NCI-H146 treated with DMSO at 0.1 percent for 48 hours (cell line): ENCODE results near the gene CACNA1G.
A peak's percentile ranks its signal among the peaks of the same experiment; 100 is the strongest.

Experiments used
- DNase-seq: peaks from one replicate; lab custom pipeline; 2025; ENCODE audit not compliant: unreplicated experiment; lab: John Stamatoyannopoulos, UW

The CACNA1G gene

DNA sequence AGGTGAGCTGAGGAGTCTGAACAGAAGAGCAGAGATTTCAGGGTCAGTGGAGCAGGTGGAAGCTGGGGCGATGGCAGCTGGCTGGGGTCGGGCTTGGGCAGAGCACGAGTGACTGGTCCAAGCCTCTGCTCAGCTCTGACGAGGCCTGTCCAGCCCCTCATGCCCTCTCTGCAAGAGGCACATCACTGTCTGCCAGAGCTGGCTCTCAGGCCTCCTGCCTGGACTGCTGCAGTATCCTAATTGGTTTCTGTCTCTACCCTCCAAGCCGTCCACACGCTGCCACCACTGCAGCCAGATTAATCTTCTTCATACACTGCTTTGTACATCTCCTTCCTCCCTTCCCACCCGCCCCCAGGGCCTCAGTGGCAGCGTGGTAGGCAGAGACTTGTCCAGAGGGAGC lies 25.4 kb downstream of the CACNA1G start:
- DNase-seq, result no peak

GRCh38 chr17:50586421-50587247 lies 26.1 kb downstream of the CACNA1G start:
- DNase-seq, result no peak

DNA sequence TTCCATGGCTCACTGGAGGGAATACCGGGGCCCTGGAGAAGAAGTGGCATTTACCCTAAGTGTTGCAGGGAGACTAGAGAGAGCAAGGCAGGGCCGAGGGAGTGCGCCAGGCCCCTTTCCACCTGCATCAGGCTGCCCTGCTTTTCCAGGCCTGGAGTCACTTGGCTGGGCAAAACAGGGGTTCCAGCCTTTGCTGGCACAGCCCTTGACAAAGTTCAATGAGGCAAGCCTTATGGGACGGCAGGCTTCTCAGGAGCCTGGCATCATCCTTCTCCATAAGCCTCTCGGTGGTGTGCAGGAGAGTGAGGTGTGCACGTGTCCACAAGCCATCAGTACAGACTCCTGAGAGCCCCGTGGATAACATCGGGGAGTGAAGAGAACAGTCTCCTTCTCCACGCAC lies 27.1 kb downstream of the CACNA1G start:
- no peak for DNase-seq

GRCh38 chr17:50588391-50589049 lies 28.0 kb downstream of the CACNA1G start:
- DNase-seq, result no peak

DNA sequence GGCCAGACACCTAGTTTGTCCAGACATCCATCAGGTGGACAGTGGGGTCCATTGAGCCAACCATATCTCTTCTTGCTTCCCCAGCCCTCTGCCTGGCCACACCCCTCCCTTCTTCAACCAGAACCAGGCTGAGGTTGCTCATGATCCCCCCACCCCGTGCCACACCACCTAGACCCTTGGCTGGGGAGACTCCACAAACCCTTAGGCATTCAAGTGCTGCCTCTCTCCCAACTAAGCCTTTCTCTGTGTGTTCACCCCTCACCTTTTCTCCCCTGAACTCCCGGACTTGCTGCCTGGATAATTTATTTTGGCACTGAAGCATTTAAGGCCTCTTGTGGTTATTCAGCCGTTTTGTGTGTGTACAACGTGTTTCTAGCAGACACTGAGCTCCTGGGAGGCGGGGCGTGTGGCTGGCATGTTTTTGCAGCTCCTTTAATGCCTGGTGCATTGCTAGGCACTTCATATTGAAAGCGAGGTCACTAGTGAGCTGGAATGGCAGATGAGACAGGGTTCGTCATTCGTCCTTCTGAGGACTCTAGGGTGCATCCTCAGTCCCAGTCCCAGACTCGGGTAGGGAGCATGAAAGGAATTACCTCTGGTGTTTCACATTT lies 28.7 kb downstream of the CACNA1G start:
- no peak for DNase-seq

- no peak for DNase-seq
Measured at GRCh38 chr17:50590946-50591737, 30.6 kb downstream of the CACNA1G start.

- DNase-seq, result peak; percentile 62
Measured at GRCh38 chr17:50593321-50593720, 32.8 kb downstream of the CACNA1G start.

DNA sequence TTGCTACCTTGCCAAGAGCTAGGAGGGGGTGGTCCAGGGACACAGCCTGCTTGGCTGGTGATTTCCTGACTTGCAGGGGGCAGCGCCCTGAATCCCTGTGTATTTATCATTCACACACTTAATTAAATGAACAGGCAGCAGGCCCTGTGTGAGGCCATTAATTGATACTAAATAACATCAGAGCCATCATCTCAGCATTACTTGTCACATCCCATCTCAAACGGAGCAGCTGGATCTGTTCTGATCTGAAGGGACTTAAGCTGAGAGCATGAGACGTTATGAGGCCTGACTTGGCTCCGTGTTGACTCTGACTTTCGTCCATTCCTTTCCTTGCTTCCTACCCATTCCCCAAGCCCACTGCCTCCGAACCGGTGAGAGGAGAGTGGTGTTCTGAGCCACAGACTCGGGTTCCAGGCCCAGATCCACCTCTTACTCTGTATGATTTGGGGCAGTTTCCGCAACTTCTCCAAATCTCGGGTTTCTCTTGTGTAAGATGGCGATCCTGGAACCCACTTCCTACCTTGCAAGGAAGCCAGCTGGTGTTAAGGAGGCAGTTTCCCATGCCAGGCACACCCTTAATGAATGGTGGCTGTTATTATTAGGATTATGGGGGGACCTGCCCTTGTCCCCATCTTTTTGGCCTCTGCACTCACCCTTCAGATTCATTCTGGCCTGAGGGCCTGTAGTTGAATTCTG lies 33.8 kb downstream of the CACNA1G start:
- no peak for DNase-seq

DNA sequence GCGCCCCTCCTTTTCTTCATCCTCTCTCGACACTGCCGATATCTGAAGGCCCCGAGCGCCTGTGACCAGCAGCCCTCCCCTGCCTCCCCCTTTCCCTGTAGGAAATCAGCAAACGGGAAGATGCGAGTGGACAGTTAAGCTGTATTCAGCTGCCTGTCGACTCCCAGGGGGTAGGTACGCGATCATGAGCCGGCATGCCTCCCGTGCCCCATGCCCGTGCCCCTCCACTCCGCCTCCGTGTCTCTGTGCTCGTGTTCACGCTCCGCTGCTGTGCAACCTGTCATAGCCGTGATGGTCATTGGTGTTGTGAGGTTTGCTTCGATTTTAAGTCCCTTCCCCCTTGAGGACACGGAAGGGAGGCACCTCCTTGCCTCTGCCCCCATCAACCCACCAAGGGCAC lies 34.4 kb downstream of the CACNA1G start:
- DNase-seq, result no peak

DNA sequence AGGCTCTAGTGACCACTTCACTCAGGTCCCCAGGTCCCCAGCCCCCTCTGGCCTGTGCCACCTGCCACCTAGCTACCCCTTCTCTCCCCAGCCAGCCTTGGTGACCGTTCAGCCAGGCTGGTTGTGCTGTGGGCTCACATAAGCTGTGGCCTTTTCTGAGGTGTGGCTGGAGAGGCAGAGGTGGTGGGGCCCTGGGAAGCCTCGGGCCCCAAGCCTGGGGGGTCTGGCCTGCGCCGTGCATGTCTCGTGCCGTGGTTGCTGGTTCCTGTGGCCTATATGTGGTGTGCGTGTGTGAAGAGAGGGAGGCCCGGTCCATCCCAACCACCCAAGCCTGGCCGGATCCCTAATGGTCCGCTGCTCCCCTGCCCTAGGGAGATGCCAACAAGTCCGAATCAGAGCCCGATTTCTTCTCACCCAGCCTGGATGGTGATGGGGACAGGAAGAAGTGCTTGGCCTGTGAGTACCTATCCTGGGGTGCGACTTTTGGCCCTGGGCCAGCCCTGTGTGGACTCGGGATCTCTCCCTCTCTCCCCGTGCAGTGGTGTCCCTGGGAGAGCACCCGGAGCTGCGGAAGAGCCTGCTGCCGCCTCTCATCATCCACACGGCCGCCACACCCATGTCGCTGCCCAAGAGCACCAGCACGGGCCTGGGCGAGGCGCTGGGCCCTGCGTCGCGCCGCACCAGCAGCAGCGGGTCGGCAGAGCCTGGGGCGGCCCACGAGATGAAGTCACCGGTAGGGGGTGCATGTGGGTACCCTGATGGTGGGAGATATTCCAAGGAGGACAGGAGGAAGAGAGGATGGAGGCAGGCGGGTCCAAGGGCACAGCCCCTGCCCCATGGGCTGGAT lies 35.9 kb downstream of the CACNA1G start:
- no peak for DNase-seq

- peak; percentile 29 for DNase-seq
Measured at GRCh38 chr17:50598487-50598886, 38.0 kb downstream of the CACNA1G start.

DNA sequence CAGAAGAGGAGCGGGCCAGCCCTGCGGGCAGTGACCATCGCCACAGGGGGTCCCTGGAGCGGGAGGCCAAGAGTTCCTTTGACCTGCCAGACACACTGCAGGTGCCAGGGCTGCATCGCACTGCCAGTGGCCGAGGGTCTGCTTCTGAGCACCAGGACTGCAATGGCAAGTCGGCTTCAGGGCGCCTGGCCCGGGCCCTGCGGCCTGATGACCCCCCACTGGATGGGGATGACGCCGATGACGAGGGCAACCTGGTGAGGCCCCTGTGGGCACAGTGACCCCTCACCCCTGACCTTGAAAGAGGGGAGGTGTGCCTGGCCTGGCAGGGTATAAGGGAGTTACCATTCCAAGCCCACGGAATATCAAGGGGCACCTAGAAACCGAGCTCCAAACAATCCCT lies 39.1 kb downstream of the CACNA1G start:
- DNase-seq, result no peak

GRCh38 chr17:50601823-50602375 lies 41.4 kb downstream of the CACNA1G start:
- DNase-seq, result no peak

DNA sequence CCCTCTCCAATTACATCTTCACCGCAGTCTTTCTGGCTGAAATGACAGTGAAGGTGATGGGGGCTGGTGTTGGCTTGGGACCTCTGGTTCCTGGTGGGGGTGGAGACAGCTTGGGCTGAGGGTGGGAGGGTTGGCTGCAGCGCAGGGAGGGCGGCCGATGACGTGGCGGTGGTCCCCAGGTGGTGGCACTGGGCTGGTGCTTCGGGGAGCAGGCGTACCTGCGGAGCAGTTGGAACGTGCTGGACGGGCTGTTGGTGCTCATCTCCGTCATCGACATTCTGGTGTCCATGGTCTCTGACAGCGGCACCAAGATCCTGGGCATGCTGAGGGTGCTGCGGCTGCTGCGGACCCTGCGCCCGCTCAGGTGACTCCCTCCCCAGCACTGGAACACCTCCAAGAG lies 42.3 kb downstream of the CACNA1G start:
- DNase-seq, result no peak

GRCh38 chr17:50603340-50603739 lies 42.8 kb downstream of the CACNA1G start:
- DNase-seq, result peak; percentile 71

DNA sequence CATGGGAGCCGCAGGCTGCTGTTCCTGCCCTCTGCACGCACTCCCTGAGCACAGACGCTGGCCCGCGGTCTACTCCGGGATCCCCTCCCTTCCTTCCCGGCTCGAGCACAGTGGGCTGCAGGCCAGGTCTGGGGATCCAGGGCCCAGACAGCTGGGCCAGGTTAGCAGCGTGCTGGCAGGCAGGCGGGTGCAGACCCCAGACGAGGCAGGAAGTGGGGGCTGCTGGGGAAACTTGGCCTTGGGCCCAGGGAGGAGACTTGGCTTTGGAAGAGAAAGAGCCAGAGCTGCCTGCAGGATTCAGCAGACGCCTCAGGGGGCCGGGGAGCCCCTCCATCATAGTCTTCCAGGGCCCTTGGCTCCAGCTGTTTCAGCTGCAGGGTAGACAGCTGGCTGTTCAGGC lies 44.0 kb downstream of the CACNA1G start:
- no peak for DNase-seq

GRCh38 chr17:50605429-50605828 lies 44.9 kb downstream of the CACNA1G start:
- DNase-seq, result no peak

DNA sequence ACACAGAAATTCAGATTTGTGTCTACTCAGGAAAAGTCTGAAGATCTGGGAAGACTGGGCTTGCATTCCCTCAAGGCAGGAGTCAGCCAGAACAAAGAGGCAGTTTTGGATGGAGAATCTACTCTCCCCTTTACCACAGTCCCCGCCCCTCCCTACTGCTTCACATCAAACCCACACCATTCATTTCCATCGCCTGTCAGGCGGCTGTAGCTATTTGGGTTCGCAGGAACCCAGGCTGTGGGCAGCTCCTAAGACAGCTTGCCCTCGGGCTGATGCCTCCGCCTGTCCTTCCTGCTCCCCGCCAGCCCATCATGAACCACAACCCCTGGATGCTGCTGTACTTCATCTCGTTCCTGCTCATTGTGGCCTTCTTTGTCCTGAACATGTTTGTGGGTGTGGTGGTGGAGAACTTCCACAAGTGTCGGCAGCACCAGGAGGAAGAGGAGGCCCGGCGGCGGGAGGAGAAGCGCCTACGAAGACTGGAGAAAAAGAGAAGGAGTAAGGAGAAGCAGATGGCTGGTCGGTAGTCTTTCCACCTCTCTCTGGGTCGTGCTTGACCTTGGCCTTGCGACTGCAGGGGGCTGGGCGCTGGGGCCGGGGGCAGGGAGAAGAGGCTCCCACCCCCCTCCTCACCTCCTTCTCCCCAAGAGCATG lies 47.1 kb downstream of the CACNA1G start:
- DNase-seq, result no peak
